ENCODE data around the gene TNPO3. TPM values are rescaled to one million over a fixed set of nuclear protein-coding genes. Genes with fewer than 3 reads are reported as not detected.
A peak's percentile ranks its signal among the peaks of the same experiment; 100 is the strongest.
"Not testable (repeated sequence)": the region's sequence is repeated elsewhere in the genome, so short reads cannot be mapped to it uniquely, and the experiment has no call there.

The TNPO3 gene
- total RNA-seq, 1 donor: 46.0 TPM

- peak in 1 of 3 donors; percentile 26 for DNase-seq (ENCODE audit: low read depth in 2 of 3, low spot score in 2 of 3)
Observed at GRCh38 chr7:129072479-129073011, 17.6 kb upstream of the TNPO3 start.

GRCh38 chr7:129069021-129069420 lies 14.1 kb upstream of the TNPO3 start:
- peak in 1 of 3 donors; percentile 35 for DNase-seq (ENCODE audit: low read depth in 2 of 3, low spot score in 2 of 3)

- DNase-seq (ENCODE audit: low read depth in 2 of 3, low spot score in 2 of 3): no peak
Observed at GRCh38 chr7:129067943-129068548, 13.1 kb upstream of the TNPO3 start.

- not testable (repeated sequence) for DNase-seq (ENCODE audit: low read depth in 2 of 3, low spot score in 2 of 3)
Observed at GRCh38 chr7:129067132-129067561, 12.2 kb upstream of the TNPO3 start.

- no peak for DNase-seq (ENCODE audit: low read depth in 2 of 3, low spot score in 2 of 3)
Observed at GRCh38 chr7:129066290-129067131, 11.6 kb upstream of the TNPO3 start.

GRCh38 chr7:129055861-129056464 lies 1.1 kb upstream of the TNPO3 start:
- DNase-seq (ENCODE audit: low read depth in 2 of 3, low spot score in 2 of 3): no peak

GRCh38 chr7:129055294-129055816 lies 444 bp upstream of the TNPO3 start:
- DNase-seq (ENCODE audit: low read depth in 2 of 3, low spot score in 2 of 3): no peak

GRCh38 chr7:129053938-129054437 lies 923 bp downstream of the TNPO3 start:
- peak in 1 of 3 donors; percentile 20 for DNase-seq (ENCODE audit: low read depth in 2 of 3, low spot score in 2 of 3)

GRCh38 chr7:129052441-129052840 lies 2.5 kb downstream of the TNPO3 start:
- no peak for DNase-seq (ENCODE audit: low read depth in 2 of 3, low spot score in 2 of 3)

GRCh38 chr7:129051459-129051858 lies 3.5 kb downstream of the TNPO3 start:
- DNase-seq (ENCODE audit: low read depth in 2 of 3, low spot score in 2 of 3): not testable (repeated sequence)

- DNase-seq (ENCODE audit: low read depth in 2 of 3, low spot score in 2 of 3): no peak
Observed at GRCh38 chr7:129047761-129048160, 7.2 kb downstream of the TNPO3 start.

- DNase-seq (ENCODE audit: low read depth in 2 of 3, low spot score in 2 of 3): no peak
Observed at GRCh38 chr7:129045682-129046081, 9.2 kb downstream of the TNPO3 start.

GRCh38 chr7:129043012-129043411 lies 11.9 kb downstream of the TNPO3 start:
- no peak for DNase-seq (ENCODE audit: low read depth in 2 of 3, low spot score in 2 of 3)

- no peak for DNase-seq (ENCODE audit: low read depth in 2 of 3, low spot score in 2 of 3)
Observed at GRCh38 chr7:129041142-129042085, 13.5 kb downstream of the TNPO3 start.

GRCh38 chr7:129038468-129038867 lies 16.4 kb downstream of the TNPO3 start:
- DNase-seq (ENCODE audit: low read depth in 2 of 3, low spot score in 2 of 3): not testable (repeated sequence)

- DNase-seq (ENCODE audit: low read depth in 2 of 3, low spot score in 2 of 3): no peak
Observed at GRCh38 chr7:129037585-129037984, 17.3 kb downstream of the TNPO3 start.

- DNase-seq (ENCODE audit: low read depth in 2 of 3, low spot score in 2 of 3): no peak
Observed at GRCh38 chr7:129032017-129032416, 22.9 kb downstream of the TNPO3 start.

- no peak for DNase-seq (ENCODE audit: low read depth in 2 of 3, low spot score in 2 of 3)
Observed at GRCh38 chr7:129030440-129030839, 24.5 kb downstream of the TNPO3 start.

- DNase-seq (ENCODE audit: low read depth in 2 of 3, low spot score in 2 of 3): no peak
Observed at GRCh38 chr7:129024125-129024524, 30.8 kb downstream of the TNPO3 start.

- no peak for DNase-seq (ENCODE audit: low read depth in 2 of 3, low spot score in 2 of 3)
Observed at GRCh38 chr7:129021656-129022055, 33.3 kb downstream of the TNPO3 start.
